Measurements from ENCODE around the gene ABO.

Gene ABO

GRCh38 chr9:133255371-133256135 lies 19.4 kb downstream of the ABO start:
- no peak overlapping the region for H3K9ac ChIP-seq (ENCODE audit: low read depth, low read length)
- DNase-seq (no peak), ATAC-seq (ENCODE audit: insufficient read depth, low read depth) (no peak)
- no peaks in the 10 kb centered on the region for H4K20me1 ChIP-seq (ENCODE audit: insufficient read depth, low read length)
- no peak overlapping the region for H3K4me3 ChIP-seq (ENCODE audit: low read depth in 1 of 2, low read length in 2 of 2)
- H3K4me1 ChIP-seq (ENCODE audit: insufficient read depth, low read length), result no peaks in the 10 kb centered on the region
- H3K27ac ChIP-seq (ENCODE audit: low read length), result no peak overlapping the region
- H3K9me3 ChIP-seq (ENCODE audit: insufficient read depth, low read length, severe bottlenecking), result no peaks in the 10 kb centered on the region
- TF ChIP-seq EZH2 (IDR thresholded peaks at IDR 0.05; ENCODE audit: borderline replicate concordance, low read depth, low read length, severe bottlenecking), result no peak
- H3K4me2 ChIP-seq (ENCODE audit: insufficient read depth, low read length), result no peak overlapping the region
- no peaks in the 10 kb centered on the region for H3K36me3 ChIP-seq (ENCODE audit: insufficient read depth, low read length)
- H3K27me3 ChIP-seq (ENCODE audit: insufficient read depth, low read length, poor library complexity), result no peaks in the 10 kb centered on the region
- no peaks in the 10 kb centered on the region for H3K79me2 ChIP-seq (ENCODE audit: insufficient read depth, low read length)
- no peak overlapping the region for H2AFZ ChIP-seq (ENCODE audit: low read depth, low read length)

GRCh38 chr9:133254471-133254870 lies 20.5 kb downstream of the ABO start:
- Histone ChIP-seq H3K79me2 (ENCODE audit: insufficient read depth, low read length) (no peaks in the 10 kb centered on the region), H3K4me3 (ENCODE audit: low read depth in 1 of 2, low read length in 2 of 2) (no peak overlapping the region), H3K4me2 (ENCODE audit: insufficient read depth, low read length) (no peak overlapping the region), H3K4me1 (ENCODE audit: insufficient read depth, low read length) (no peaks in the 10 kb centered on the region), H3K36me3 (ENCODE audit: insufficient read depth, low read length) (no peaks in the 10 kb centered on the region), H3K9me3 (ENCODE audit: insufficient read depth, low read length, severe bottlenecking) (no peaks in the 10 kb centered on the region), H3K27ac (ENCODE audit: low read length) (no peak overlapping the region), H3K27me3 (ENCODE audit: insufficient read depth, low read length, poor library complexity) (no peaks in the 10 kb centered on the region), H2AFZ (ENCODE audit: low read depth, low read length) (no peak overlapping the region), H3K9ac (ENCODE audit: low read depth, low read length) (no peak overlapping the region), H4K20me1 (ENCODE audit: insufficient read depth, low read length) (no peaks in the 10 kb centered on the region)
- no peak for TF ChIP-seq EZH2 (IDR thresholded peaks at IDR 0.05; ENCODE audit: borderline replicate concordance, low read depth, low read length, severe bottlenecking)
- TF ChIP-seq CTCF (IDR thresholded peaks at IDR 0.05; ENCODE audit: borderline replicate concordance, extremely low read depth, low read length, poor library complexity, severe bottlenecking), result no peak
- ATAC-seq (ENCODE audit: insufficient read depth, low read depth), result no peak
- no peak for DNase-seq

- Histone ChIP-seq H3K27me3 (ENCODE audit: insufficient read depth, low read length, poor library complexity) (no peaks in the 10 kb centered on the region), H3K79me2 (ENCODE audit: insufficient read depth, low read length) (no peaks in the 10 kb centered on the region), H3K36me3 (ENCODE audit: insufficient read depth, low read length) (no peaks in the 10 kb centered on the region), H4K20me1 (ENCODE audit: insufficient read depth, low read length) (no peaks in the 10 kb centered on the region), H3K4me1 (ENCODE audit: insufficient read depth, low read length) (no peaks in the 10 kb centered on the region), H3K27ac (ENCODE audit: low read length) (no peak overlapping the region), H3K9me3 (ENCODE audit: insufficient read depth, low read length, severe bottlenecking) (no peaks in the 10 kb centered on the region), H2AFZ (ENCODE audit: low read depth, low read length) (no peak overlapping the region), H3K4me3 (ENCODE audit: low read depth in 1 of 2, low read length in 2 of 2) (no peak overlapping the region), H3K9ac (ENCODE audit: low read depth, low read length) (no peak overlapping the region), H3K4me2 (ENCODE audit: insufficient read depth, low read length) (no peak overlapping the region)
- ATAC-seq (ENCODE audit: insufficient read depth, low read depth) (no peak), DNase-seq (no peak)
- TF ChIP-seq CTCF (IDR thresholded peaks at IDR 0.05; ENCODE audit: borderline replicate concordance, extremely low read depth, low read length, poor library complexity, severe bottlenecking) (no peak), EZH2 (IDR thresholded peaks at IDR 0.05; ENCODE audit: borderline replicate concordance, low read depth, low read length, severe bottlenecking) (no peak)
Measured at GRCh38 chr9:133253268-133253667, 21.7 kb downstream of the ABO start.

- H3K36me3 ChIP-seq (ENCODE audit: insufficient read depth, low read length), result no peaks in the 10 kb centered on the region
- no peaks in the 10 kb centered on the region for H3K27me3 ChIP-seq (ENCODE audit: insufficient read depth, low read length, poor library complexity)
- no peak for ATAC-seq (ENCODE audit: insufficient read depth, low read depth)
- H3K4me3 ChIP-seq (ENCODE audit: low read depth in 1 of 2, low read length in 2 of 2), result no peak overlapping the region
- DNase-seq, result no peak
- H3K9ac ChIP-seq (ENCODE audit: low read depth, low read length), result no peak overlapping the region
- H3K4me1 ChIP-seq (ENCODE audit: insufficient read depth, low read length), result no peaks in the 10 kb centered on the region
- no peak overlapping the region for H3K27ac ChIP-seq (ENCODE audit: low read length)
- H3K9me3 ChIP-seq (ENCODE audit: insufficient read depth, low read length, severe bottlenecking), result no peaks in the 10 kb centered on the region
- H3K4me2 ChIP-seq (ENCODE audit: insufficient read depth, low read length), result no peak overlapping the region
- H3K79me2 ChIP-seq (ENCODE audit: insufficient read depth, low read length), result no peaks in the 10 kb centered on the region
- H4K20me1 ChIP-seq (ENCODE audit: insufficient read depth, low read length), result no peaks in the 10 kb centered on the region
- no peak for TF ChIP-seq CTCF (IDR thresholded peaks at IDR 0.05; ENCODE audit: borderline replicate concordance, extremely low read depth, low read length, poor library complexity, severe bottlenecking)
- TF ChIP-seq EZH2 (IDR thresholded peaks at IDR 0.05; ENCODE audit: borderline replicate concordance, low read depth, low read length, severe bottlenecking), result no peak
- H2AFZ ChIP-seq (ENCODE audit: low read depth, low read length), result no peak overlapping the region
Measured at GRCh38 chr9:133252301-133253020, 22.5 kb downstream of the ABO start.
